Sigmoid colon (tissue), 4 donors: ENCODE results near the gene PSD.

Source experiments
- CTCF ChIP-seq, 4 experiments: fragments of 450-650 bp in 3 of 4; fragments of 200-600 bp in 1 of 4; IDR thresholded peaks; one replicate each; pipeline ENCODE4 v1.5.1; 2016 to 2019; ENCODE audit warnings: antibody characterized with exemption in 4 of 4, mild to moderate bottlenecking in 3 of 4, moderate library complexity in 2 of 4
- EP300 ChIP-seq, 4 donors: sonication (generic); formaldehyde crosslinking; IDR thresholded peaks; one replicate each; pipeline ENCODE4 v1.6.1; 2017; ENCODE audit warnings: antibody characterized with exemption in 4 of 4
- POLR2A ChIP-seq, 2 donors: fragments of 450-650 bp; IDR thresholded peaks; one replicate each; pipeline ENCODE4 v1.6.1; 2016; ENCODE audit warnings: antibody characterized with exemption in 2 of 2, mild to moderate bottlenecking in 2 of 2, moderate library complexity in 2 of 2
- POLR2AphosphoS5 ChIP-seq, 4 donors: sonication (generic); formaldehyde crosslinking; IDR thresholded peaks; one replicate each; pipeline ENCODE4 v1.6.1; 2017; ENCODE audit warnings: antibody characterized with exemption in 4 of 4

DNA sequence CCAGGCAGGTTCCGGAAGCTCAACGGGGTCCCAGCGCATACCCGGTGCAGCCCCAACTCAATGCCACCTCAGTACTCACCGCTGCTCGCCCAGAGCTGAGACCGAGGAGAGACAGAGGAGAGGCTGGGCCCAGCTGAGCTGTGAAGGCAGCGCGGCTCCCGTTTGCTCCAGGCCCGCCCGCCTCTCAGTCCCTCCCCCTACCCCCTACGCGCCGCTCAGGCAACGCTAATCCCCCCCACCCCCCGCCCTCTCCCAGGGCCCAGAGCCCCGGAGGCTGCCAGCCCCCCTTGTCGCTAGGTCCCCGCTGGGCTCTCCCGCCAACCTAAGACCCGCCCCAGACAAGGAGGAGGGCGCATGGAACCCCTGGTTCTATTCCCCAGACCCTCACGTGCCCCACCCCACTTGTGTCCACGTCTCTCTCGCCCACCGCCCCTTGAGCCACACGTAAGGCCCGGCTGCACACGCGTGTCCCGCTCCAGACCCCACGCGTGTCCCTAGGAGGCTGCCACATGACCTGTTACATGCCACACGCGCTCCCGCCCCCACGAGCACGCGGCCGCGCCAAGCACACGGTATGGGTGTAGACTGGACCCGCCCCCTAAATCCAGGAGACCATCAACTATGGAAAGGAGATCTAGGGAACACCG is at the start of gene PSD:
- TF ChIP-seq CTCF (IDR thresholded peaks at IDR 0.05) (no peak), POLR2A (IDR thresholded peaks at IDR 0.05) (no peak), POLR2AphosphoS5 (IDR thresholded peaks at IDR 0.05) (no peak), EP300 (IDR thresholded peaks at IDR 0.05) (no peak)
